NCI-H1092 (cell line): ENCODE results near the gene ANKRD13D.

ENCODE experiments used
- DNase-seq: peaks from one replicate; lab custom pipeline; 2025; lab: John Stamatoyannopoulos, UW

The ANKRD13D gene

GRCh38 chr11:67285541-67286498 lies 3.3 kb upstream of the ANKRD13D start:
- no peak for DNase-seq

GRCh38 chr11:67286621-67287333 lies 2.3 kb upstream of the ANKRD13D start:
- DNase-seq = no peak

DNA sequence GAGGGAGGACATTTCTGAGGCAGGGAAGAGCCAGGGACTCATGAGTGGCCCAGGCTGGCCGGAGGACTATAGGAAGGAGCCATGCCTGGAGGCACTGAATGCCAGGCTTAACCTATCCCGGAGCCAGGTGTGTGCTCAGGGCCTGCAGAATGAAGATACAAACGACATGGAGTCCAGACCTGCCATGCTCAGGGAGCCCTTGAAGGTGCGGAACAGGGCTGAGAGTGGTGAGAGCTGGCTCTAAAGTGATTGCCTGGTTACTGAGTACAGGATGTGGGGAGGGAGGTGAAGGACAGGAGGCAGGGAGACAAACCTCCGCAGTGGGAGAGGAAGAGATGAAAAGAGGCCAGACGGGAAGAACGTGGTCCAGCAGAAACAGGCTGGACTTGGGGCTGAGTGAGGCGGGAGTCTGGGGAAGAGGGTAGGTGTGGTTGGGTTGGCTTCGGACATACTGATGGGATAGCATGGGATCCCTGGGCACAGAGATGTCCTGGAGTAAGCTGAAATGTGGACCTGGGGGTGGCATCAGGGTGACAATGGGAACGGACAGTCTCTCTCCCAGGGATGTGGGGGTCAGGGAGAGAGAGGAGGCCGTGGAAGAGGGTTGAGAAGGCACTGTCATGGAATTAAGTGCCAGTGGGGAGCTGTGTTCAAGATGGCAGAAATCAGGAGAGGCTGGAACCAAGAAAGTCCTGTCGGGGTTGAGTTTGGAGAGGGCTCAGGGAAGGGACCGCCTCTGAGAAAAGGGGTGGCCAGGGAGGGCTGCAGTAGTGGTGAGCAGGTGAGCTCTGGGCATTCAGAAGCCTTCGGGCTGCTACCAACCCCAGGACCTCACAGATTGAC lies 1.5 kb upstream of the ANKRD13D start:
- DNase-seq = no peak

- DNase-seq = no peak
Measured at GRCh38 chr11:67288198-67288451, 978 bp upstream of the ANKRD13D start.

- DNase-seq = peak; percentile 89
Measured at GRCh38 chr11:67288452-67289225, 464 bp upstream of the ANKRD13D start.

DNA sequence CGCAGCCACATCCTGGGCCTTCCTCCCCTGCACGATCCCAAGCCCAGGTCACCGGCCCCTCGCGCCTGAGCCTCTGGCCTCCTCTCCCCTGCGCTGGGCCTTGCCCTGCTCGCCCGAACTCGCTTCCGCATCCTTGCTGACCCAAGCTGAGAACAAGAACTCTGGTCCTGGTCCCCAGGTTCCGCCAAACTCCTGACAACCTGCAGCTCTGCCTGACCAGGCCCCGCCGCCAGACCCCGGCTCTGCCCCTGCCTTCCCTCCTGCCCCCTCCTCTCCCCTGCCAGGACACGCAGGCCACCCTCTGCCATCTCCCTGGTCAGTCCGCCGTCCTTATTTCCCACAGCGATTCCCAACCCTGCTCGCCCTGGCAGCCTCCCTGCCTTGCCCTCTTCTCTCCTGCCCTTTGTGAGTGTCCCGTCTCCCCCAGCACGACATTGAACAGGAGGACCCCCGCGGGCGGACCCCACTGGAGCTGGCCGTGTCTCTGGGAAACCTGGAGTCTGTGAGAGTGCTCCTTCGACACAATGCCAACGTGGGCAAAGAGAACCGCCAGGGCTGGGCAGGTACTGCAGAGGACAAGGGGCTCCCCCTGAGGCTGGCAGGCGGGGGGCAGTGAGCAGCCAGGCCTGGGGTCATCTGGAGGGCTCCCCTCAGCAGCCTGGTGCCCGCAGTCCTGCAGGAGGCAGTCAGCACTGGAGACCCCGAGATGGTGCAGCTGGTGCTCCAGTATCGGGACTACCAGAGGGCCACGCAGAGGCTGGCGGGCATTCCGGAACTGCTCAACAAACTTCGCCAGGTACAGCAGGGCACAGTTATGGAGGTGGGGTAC lies 762 bp downstream of the ANKRD13D start:
- DNase-seq = no peak

GRCh38 chr11:67290801-67291200 lies 1.7 kb downstream of the ANKRD13D start:
- no peak for DNase-seq

GRCh38 chr11:67291481-67292381 lies 2.6 kb downstream of the ANKRD13D start:
- no peak for DNase-seq

GRCh38 chr11:67292671-67293070 lies 3.6 kb downstream of the ANKRD13D start:
- no peak for DNase-seq

GRCh38 chr11:67293090-67293489 lies 4.0 kb downstream of the ANKRD13D start:
- DNase-seq = no peak

DNA sequence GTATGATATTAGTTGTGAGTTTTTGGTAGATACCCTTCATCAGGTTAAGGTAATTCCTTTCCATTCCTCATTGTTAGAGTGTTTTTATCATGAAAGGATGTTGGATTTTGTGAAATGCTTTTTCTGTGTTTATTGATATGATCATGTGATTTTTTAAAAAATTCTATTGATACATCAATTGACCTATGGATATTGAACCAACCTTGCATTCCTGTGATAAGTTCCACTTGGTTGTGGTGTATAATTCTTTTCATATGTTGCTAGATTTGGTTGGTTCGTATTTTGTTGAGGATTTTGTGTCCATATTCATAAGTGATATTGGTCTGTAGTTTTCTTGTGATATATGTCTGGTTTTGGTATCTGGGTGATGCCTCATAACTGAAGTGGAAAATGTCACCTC lies 6.7 kb downstream of the ANKRD13D start:
- no peak for DNase-seq

DNA sequence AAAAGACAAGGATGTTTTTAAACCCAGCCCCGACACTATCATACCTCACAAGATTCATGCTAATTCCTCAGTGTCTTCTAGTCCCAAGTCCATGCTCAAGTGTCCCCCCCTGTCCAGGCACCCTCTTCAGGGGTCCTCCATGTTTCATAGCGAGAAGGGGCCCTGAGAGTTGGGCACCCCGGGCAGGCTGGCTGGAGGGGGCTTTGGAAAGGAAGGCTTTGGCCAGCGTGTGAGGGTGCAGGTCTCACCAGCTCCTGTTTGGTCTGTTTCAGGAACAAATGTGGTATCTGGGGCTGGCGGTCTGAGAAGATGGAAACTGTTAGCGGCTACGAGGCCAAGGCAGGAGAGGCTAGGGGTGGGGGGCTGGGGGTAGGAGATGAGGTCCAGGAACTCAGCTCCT lies 9.7 kb downstream of the ANKRD13D start:
- DNase-seq = no peak

DNA sequence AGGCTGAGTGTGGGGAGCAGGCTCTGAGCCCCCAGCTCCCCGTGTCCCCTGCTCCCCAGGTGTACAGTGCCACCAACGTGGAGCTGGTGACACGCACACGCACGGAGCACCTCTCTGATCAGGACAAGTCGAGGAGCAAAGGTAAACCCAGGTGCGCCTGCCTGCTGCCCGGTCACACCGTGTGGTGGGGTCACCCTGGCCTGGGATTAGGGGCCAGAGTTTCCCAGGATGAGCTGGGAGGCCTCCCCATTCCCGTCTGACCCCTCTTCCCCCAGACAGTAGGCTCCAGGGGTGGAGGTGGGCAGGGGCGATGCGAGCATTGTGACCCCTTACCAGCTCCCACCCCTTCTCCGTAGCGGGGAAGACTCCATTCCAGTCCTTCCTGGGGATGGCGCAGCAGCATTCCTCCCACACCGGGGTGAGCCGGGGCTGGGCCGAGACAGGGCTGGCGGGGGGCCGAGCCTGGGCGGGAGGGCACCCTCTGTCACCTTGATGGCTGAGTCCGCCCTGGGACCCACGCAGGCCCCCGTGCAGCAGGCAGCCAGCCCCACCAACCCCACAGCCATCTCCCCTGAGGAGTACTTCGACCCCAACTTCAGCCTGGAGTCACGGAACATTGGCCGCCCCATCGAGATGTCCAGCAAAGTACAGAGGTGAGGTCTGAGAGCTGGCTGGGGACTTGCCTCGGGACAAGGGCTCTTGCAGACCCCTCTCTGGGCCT lies 10.5 kb downstream of the ANKRD13D start:
- DNase-seq = no peak

DNA sequence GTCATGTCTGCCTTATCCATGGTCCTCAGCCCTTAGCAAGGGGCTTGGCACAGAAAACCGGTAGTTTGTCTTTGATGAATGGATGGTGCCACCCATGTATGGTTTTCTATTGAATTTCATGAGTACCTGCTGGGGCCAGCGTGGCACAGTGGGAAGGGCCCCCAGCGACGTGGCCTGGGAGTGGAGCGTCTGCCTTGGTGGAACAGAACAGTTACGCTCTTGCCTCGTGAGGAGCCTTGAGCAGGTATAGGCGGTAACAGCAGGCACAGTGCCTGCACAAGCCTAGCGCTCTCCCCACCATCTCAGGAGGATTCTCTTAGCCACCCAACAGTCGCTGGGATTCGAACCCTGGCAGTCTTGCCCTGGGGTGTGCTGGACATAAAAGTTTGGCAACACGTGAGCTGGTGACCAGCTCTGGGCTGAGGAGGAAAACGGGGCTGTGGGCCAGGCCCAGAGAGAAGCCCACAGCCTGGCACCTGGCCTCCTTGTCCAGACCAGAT lies 11.2 kb downstream of the ANKRD13D start:
- no peak for DNase-seq

GRCh38 chr11:67300756-67301312 lies 11.7 kb downstream of the ANKRD13D start:
- no peak for DNase-seq

DNA sequence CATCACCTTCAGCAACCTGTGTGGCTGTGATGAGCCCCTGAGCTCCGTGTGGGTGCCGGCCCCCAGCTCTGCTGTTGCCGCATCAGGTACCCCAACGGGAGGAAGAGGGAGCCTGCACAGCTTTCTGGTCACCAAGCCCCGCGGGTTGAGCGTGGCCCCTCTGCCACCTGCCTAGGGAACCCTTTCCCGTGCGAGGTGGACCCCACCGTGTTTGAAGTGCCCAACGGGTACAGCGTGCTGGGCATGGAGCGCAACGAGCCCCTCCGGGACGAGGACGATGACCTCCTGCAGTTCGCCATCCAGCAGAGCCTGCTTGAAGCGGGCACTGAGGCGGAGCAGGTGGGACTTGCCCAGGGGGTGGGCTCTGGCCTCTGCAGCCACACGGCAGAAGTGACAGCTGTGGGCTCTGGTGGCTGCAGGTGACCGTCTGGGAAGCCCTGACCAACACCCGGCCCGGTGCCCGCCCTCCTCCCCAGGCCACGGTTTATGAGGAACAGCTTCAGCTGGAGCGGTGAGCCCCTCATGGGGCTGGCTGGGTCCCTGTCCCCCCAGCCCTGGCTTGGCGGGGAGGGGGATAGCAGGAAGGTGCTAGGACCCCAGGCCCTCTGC lies 12.3 kb downstream of the ANKRD13D start:
- DNase-seq = no peak

DNA sequence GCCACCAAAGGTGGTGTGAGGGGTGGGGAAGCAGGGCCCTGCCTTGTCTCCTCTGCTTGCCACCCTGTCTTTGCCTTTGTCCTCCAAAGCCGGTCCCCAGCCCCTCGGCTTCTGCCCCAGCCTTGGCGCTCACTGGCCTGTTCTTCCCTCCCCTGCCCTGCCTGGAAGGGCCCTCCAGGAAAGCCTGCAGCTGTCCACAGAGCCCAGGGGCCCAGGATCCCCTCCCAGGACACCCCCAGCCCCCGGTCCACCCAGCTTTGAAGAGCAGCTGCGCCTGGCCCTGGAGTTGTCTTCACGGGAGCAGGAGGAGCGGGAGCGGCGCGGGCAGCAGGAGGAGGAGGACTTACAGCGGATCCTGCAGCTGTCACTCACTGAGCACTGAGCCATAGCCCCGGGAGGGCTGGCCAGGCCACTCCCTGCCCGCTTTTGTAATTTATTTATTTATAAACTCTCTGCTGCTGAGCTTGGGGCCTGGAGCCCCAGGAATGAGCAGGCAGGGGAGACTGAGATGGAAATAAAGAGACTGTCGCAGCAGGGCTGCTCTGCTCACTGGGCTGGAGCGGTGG lies 12.9 kb downstream of the ANKRD13D start:
- DNase-seq = no peak
